ENCODE results near the gene POLA1. TPM values are rescaled to one million over a fixed set of nuclear protein-coding genes. Genes with fewer than 3 reads are reported as not detected.
A peak's percentile ranks its signal among the peaks of the same experiment; 100 is the strongest.

POLA1 gene
- total and polyA plus RNA-seq, 2 of the 4 experiments (the other 2 are of a cell fraction), result 4.0 to 15.1 TPM

DNA sequence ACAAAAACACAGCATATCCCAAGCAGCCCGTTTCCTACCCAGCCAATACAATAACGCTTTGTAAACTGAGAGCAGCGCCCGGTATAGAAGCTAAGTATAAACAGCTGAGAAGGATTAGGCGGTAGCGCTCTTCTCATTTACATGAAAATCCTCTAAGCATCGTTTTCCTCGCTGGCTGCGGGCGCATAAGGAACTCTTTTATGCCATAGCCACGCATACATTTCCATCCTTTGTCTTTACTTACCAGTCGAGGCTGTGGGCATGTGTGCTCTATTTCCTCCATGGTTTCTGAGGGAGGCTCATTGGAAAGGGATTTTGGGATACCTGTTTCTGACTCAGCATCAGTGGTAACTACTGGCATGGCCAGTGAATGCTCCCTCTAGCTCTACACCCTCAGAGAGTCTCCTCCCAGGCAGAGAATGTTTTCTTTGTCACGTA lies 47.0 kb upstream of the POLA1 start (continued):
- TF ChIP-seq, protein P1, sequence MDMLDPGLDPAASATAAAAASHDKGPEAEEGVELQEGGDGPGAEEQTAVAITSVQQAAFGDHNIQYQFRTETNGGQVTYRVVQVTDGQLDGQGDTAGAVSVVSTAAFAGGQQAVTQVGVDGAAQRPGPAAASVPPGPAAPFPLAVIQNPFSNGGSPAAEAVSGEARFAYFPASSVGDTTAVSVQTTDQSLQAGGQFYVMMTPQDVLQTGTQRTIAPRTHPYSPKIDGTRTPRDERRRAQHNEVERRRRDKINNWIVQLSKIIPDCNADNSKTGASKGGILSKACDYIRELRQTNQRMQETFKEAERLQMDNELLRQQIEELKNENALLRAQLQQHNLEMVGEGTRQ (IDR thresholded peaks at IDR 0.05; ENCODE audit: low read depth, low read length), result no peak
- no peak for TF ChIP-seq BHLHE40 (IDR thresholded peaks at IDR 0.05; ENCODE audit: low read depth, low read length)

DNA sequence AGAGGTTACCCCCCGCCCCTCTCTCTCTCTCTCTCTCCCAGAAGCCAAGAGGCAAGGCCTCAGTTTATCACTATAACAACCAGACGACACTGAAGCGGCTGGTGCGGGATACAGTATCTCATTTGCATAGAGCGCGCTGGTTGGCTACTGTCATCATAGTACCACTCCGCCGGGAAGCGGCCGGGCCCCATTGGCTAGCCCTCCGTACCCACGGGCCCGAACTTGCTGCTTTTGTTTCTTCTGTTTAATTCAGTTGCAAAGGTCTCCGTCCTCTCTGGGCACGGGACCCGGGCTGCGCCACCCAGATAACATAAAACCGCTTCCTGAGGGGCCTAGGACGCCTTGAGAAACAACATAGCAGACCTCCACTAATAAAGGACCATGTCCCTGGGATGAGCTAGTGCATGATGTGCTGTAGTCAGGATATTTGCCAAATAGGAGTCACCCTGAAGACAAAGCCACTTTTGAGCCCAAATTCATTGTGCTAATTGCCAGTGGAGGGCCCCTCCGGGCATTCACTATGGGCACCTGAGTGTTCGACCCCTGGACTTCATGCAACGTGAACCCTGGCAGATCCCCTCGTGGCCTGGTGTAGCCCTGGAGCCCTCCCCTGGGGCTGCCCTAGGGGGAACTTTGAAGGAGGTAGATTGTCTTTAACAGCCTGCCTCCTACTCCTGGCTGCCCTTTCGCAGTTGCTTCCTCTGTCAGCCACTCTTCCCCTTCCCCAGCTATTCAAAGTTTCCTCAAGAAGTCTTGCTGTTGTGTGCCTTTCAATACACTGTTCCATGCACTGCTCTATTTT lies 46.3 kb upstream of the POLA1 start, which contains the start of gene PCYT1B:
PCYT1B (minus strand) TSS at position 91 of the 802 bp plus-strand sequence. CDS start 242 bp downstream, outside the sequence.
- H4K5ac ChIP-seq (ENCODE audit: low read depth, low read length), result no peak within 1 kb of the TSS
- intact Hi-C loops (cut with micrococcal nuclease) (no loop called here), dilution Hi-C loops (cut with HindIII; ENCODE audit: low sequenced_read_pairs, unreplicated experiment) (no loop called here), in situ Hi-C loops (cut with MboI; ENCODE audit: low sequenced_read_pairs) (no loop called here)
- 36% methylated on average over 12 of the region's 24 CpGs; no CpG with 5 or more reads in 1 of the 2 experiments for WGBS, 2 experiments (ENCODE audit: extremely low coverage in 2 of 2, insufficient read length in 1 of 2)
- H2BK15ac ChIP-seq (ENCODE audit: low read depth, low read length), result no peak within 1 kb of the TSS
- no peak within 1 kb of the TSS for H3K9ac ChIP-seq (ENCODE audit: low read depth, low read length)
- H3K79me1 ChIP-seq (ENCODE audit: low read depth in 1 of 2, low read length in 2 of 2), result no peaks in the 10 kb centered on the region
- H3K4me3 ChIP-seq (ENCODE audit: insufficient read depth, low read depth, low read length), result peak within 1 kb of the TSS; percentile 34; the same call in 1 of the 2 replicates
- H2AK5ac ChIP-seq (ENCODE audit: low read depth, low read length), result no peak within 1 kb of the TSS
- no peak within 1 kb of the TSS for H2AK9ac ChIP-seq (replicated peaks; ENCODE audit: low read depth, low read length, poor library complexity)
- POLR2A ChIA-PET (ENCODE audit: unreplicated experiment), result no interaction called here
- DNase-seq (peak; percentile 49), ATAC-seq (ENCODE audit: low read depth) (peak; percentile 100)
- peak within 1 kb of the TSS; percentile 64 for H3K4me2 ChIP-seq (ENCODE audit: low read depth, low read length)
- no peak within 1 kb of the TSS for H4K91ac ChIP-seq (ENCODE audit: insufficient read depth, low read depth, low read length)
- no peak within 1 kb of the TSS for H3K18ac ChIP-seq (ENCODE audit: low read depth, low read length)
- no peaks in the 10 kb centered on the region for H4K20me1 ChIP-seq (ENCODE audit: insufficient read depth, low read length)
- CTCF ChIA-PET, result no interaction called here
- BruUV-seq (replicated peaks), result no TSS peak
- no peak within 1 kb of the TSS for H2BK20ac ChIP-seq (ENCODE audit: low read depth, low read length)
- peaks cover 8% of the 10 kb centered on the region for H3K27me3 ChIP-seq (ENCODE audit: control insufficient read depth, insufficient read depth, low read length)
- H2BK120ac ChIP-seq (ENCODE audit: low read depth, low read length), result no peak within 1 kb of the TSS
- no peak within 1 kb of the TSS for H3K4ac ChIP-seq (ENCODE audit: low read depth, low read length)
- no peak within 1 kb of the TSS for H3K56ac ChIP-seq (ENCODE audit: extremely low read depth, insufficient read depth, low read length)
- H3K36me3 ChIP-seq (ENCODE audit: control insufficient read depth, insufficient read depth, low read length), result no peaks in the 10 kb centered on the region
- no peak within 1 kb of the TSS for H3K23ac ChIP-seq (ENCODE audit: low read depth, low read length)
- no peaks in the 10 kb centered on the region for H3K9me1 ChIP-seq (ENCODE audit: insufficient read depth, low read length)
- no peak within 1 kb of the TSS for H3K14ac ChIP-seq (replicated peaks; ENCODE audit: low read depth, low read length)
- H3K4me1 ChIP-seq (ENCODE audit: control insufficient read depth, insufficient read depth, low read length), result no peaks in the 10 kb centered on the region
- H4K8ac ChIP-seq (ENCODE audit: low read depth in 2 of 2, low read length in 2 of 2), result no peak within 1 kb of the TSS
- H3K9me3 ChIP-seq (ENCODE audit: control insufficient read depth, insufficient read depth, low read length), result no peaks in the 10 kb centered on the region
- H2AFZ ChIP-seq (replicated peaks; ENCODE audit: low read length, poor library complexity), result peak within 1 kb of the TSS; percentile 84
- no peak within 1 kb of the TSS for H2BK5ac ChIP-seq (ENCODE audit: low read depth, low read length, poor library complexity, severe bottlenecking)
- H3K27ac ChIP-seq (ENCODE audit: insufficient read depth, low read length), result no peak within 1 kb of the TSS
- TF ChIP-seq RFX5 (IDR thresholded peaks at IDR 0.05; ENCODE audit: low read depth, low read length), result no peak
- no peak for TF ChIP-seq FOS (IDR thresholded peaks at IDR 0.05; ENCODE audit: low read depth, low read length)
- no peak for TF ChIP-seq CEBPB (IDR thresholded peaks at IDR 0.05; ENCODE audit: low read depth, low read length)
- TF ChIP-seq, protein P2, sequence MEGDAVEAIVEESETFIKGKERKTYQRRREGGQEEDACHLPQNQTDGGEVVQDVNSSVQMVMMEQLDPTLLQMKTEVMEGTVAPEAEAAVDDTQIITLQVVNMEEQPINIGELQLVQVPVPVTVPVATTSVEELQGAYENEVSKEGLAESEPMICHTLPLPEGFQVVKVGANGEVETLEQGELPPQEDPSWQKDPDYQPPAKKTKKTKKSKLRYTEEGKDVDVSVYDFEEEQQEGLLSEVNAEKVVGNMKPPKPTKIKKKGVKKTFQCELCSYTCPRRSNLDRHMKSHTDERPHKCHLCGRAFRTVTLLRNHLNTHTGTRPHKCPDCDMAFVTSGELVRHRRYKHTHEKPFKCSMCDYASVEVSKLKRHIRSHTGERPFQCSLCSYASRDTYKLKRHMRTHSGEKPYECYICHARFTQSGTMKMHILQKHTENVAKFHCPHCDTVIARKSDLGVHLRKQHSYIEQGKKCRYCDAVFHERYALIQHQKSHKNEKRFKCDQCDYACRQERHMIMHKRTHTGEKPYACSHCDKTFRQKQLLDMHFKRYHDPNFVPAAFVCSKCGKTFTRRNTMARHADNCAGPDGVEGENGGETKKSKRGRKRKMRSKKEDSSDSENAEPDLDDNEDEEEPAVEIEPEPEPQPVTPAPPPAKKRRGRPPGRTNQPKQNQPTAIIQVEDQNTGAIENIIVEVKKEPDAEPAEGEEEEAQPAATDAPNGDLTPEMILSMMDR (conservative IDR thresholded peaks at IDR 0.05; ENCODE audit: low read depth, low read length), result no peak
- TF ChIP-seq CHD1 (IDR thresholded peaks at IDR 0.05; ENCODE audit: low read depth, low read length), result no peak
- no peak for TF ChIP-seq RAD21 (IDR thresholded peaks at IDR 0.05; ENCODE audit: low read length)
- TF ChIP-seq POLR2A (IDR thresholded peaks at IDR 0.05; ENCODE audit: low read depth, low read length), result no peak
- TF ChIP-seq, protein P1 (IDR thresholded peaks at IDR 0.05; ENCODE audit: low read depth, low read length), result no peak
- no peak for TF ChIP-seq BHLHE40 (IDR thresholded peaks at IDR 0.05; ENCODE audit: low read depth, low read length)
- no peak for TF ChIP-seq NFE2L2 (IDR thresholded peaks at IDR 0.05; ENCODE audit: low read depth, low read length)
- no peak for TF ChIP-seq RCOR1 (IDR thresholded peaks at IDR 0.05; ENCODE audit: insufficient replicate concordance, low read length)
- TF ChIP-seq MXI1 (IDR thresholded peaks at IDR 0.05; ENCODE audit: borderline replicate concordance, low read depth, low read length), result no peak
- TF ChIP-seq MAFK (IDR thresholded peaks at IDR 0.05; ENCODE audit: low read depth, low read length), result no peak

Data from IMR-90 (cell line).